GM23338 (cell line): ENCODE measurements around the gene ITPKA. TPM values are rescaled to one million over a fixed set of nuclear protein-coding genes. Genes with fewer than 3 reads are reported as not detected.

Source experiments
- ATAC-seq: fragments of 200-7000 bp; cut with Tn5 transposase; 3 replicates; pipeline ENCODE4 v1.9.1; 2020
- DNase-seq: peaks from one replicate; pipeline ENCODE4 v3.0.0-alpha.2; 2015; ENCODE audit warnings: low spot score
- H2AFZ ChIP-seq: fragments of 200-600 bp; sonication (generic); 2 replicates; pipeline ENCODE4 v1.8.0; 2016; ENCODE audit warnings: antibody characterized with exemption, mild to moderate bottlenecking, moderate library complexity
- H3F3A ChIP-seq: fragments of 200-600 bp; sonication (generic); replicated peaks from 2 replicates; pipeline ENCODE4 v1.8.0; 2017; ENCODE audit warnings: antibody characterized with exemption, mixed run types, low read depth
- H3K27ac ChIP-seq: fragments of 200-600 bp; sonication (generic); 2 replicates; pipeline ENCODE4 v1.6.1; 2016; ENCODE audit warnings: low read depth
- H3K27me3 ChIP-seq: fragments of 200-600 bp; sonication (generic); 2 replicates; pipeline ENCODE4 v1.8.0; 2016; ENCODE audit warnings: mild to moderate bottlenecking, mixed run types, moderate library complexity; ENCODE audit not compliant: insufficient read depth
- H3K36me3 ChIP-seq: fragments of 200-600 bp; sonication (generic); 2 replicates; pipeline ENCODE4 v1.8.0; 2016; ENCODE audit warnings: mild to moderate bottlenecking; ENCODE audit not compliant: insufficient read depth
- H3K4me1 ChIP-seq: fragments of 200-600 bp; sonication (generic); 2 replicates; pipeline ENCODE4 v1.8.0; 2016; ENCODE audit warnings: mild to moderate bottlenecking, moderate library complexity; ENCODE audit not compliant: insufficient read depth
- H3K4me2 ChIP-seq: fragments of 200-600 bp; sonication (generic); 2 replicates; pipeline ENCODE4 v1.7.1; 2017; ENCODE audit warnings: mixed run types
- H3K4me3 ChIP-seq: fragments of 200-600 bp; sonication (generic); 2 replicates; pipeline ENCODE4 v1.6.1; 2016; ENCODE audit warnings: mixed run types
- H3K79me2 ChIP-seq: fragments of 200-600 bp; sonication (generic); replicated peaks from 2 replicates; pipeline ENCODE4 v1.8.0; 2017; ENCODE audit warnings: mild to moderate bottlenecking; ENCODE audit not compliant: insufficient read depth
- H3K9me2 ChIP-seq: fragments of 200-600 bp; sonication (generic); 2 replicates; pipeline ENCODE4 v1.8.0; 2017; ENCODE audit not compliant: insufficient read depth
- H4K20me1 ChIP-seq: fragments of 200-600 bp; sonication (generic); replicated peaks from 2 replicates; pipeline ENCODE4 v1.8.0; 2017; ENCODE audit warnings: mild to moderate bottlenecking; ENCODE audit not compliant: insufficient read depth
- H3K27ac Mint-ChIP-seq: 2 replicates; pipeline ENCODE4 v1.8.0; 2020; ENCODE audit warnings: inconsistent platforms, mild to moderate bottlenecking, moderate library complexity, mixed read lengths
- H3K27me3 Mint-ChIP-seq: 3 replicates; pipeline ENCODE4 v1.8.0; 2022; ENCODE audit warnings: low read depth, mild to moderate bottlenecking, moderate library complexity, mixed read lengths, inconsistent platforms; ENCODE audit not compliant: insufficient read depth, poor library complexity
- H3K36me3 Mint-ChIP-seq: 3 replicates; pipeline ENCODE4 v1.8.0; 2021; ENCODE audit warnings: low read depth, mild to moderate bottlenecking, inconsistent platforms, moderate library complexity, mixed read lengths
- H3K4me1 Mint-ChIP-seq: 3 replicates; pipeline ENCODE4 v1.8.0; 2020; ENCODE audit warnings: mild to moderate bottlenecking, inconsistent platforms, mixed read lengths
- H3K4me3 Mint-ChIP-seq: 3 replicates; pipeline ENCODE4 v1.8.0; 2021; ENCODE audit warnings: moderate library complexity, mild to moderate bottlenecking, inconsistent platforms, mixed read lengths
- H3K9me3 Mint-ChIP-seq: 3 replicates; pipeline ENCODE4 v1.8.0; 2020; ENCODE audit warnings: moderate library complexity, mild to moderate bottlenecking, inconsistent platforms, mixed read lengths
- CREB1 ChIP-seq: fragments of 250-450 bp; sonication (Bioruptor Pico); IDR thresholded peaks from 2 replicates; pipeline ENCODE4 v1.5.0; 2020; ENCODE audit warnings: low read depth, mild to moderate bottlenecking, moderate library complexity
- EZH2 ChIP-seq: fragments of 200-600 bp; sonication (generic); IDR thresholded peaks from one replicate; pipeline ENCODE4 v1.8.0; 2017; ENCODE audit warnings: antibody characterized with exemption, mild to moderate bottlenecking, low read depth; ENCODE audit not compliant: unreplicated experiment
- EZH2phosphoT487 ChIP-seq: fragments of 200-600 bp; sonication (generic); IDR thresholded peaks from one replicate; pipeline ENCODE4 v1.8.1; 2018; ENCODE audit warnings: antibody characterized with exemption; ENCODE audit not compliant: unreplicated experiment
- JUNB ChIP-seq: IDR thresholded peaks from one replicate; pipeline ENCODE4 v1.6.1; 2016; ENCODE audit warnings: antibody characterized with exemption; ENCODE audit not compliant: unreplicated experiment
- POLR2AphosphoS5 ChIP-seq: IDR thresholded peaks from 2 replicates; pipeline ENCODE4 v1.6.1; 2016; ENCODE audit warnings: antibody characterized with exemption, low read depth
- STAT1 ChIP-seq: IDR thresholded peaks from one replicate; pipeline ENCODE4 v1.6.1; 2016; ENCODE audit warnings: antibody characterized with exemption; ENCODE audit not compliant: unreplicated experiment
- polyA plus RNA-seq: library from polyadenylated mRNA; unstranded; fragments of >200 nt; fragmentation: Nextera tagmentation; extraction: Ambion mirVana; gene quantifications from 2 replicates; pipeline ENCODE4 v1.2.1, GENCODE V29; 2016
- total RNA-seq: library from RNA; depleted of rRNA; stranded (reverse); fragments of >200 nt; shearing (Covaris generic); gene quantifications from 2 replicates; pipeline ENCODE4 v1.2.3, GENCODE V29; 2014
- TF ChIP-seq, protein P1 (sequence below): IDR thresholded peaks from one replicate; pipeline ENCODE4 v1.6.1; 2018; ENCODE audit warnings: antibody characterized with exemption; ENCODE audit not compliant: unreplicated experiment
- TF ChIP-seq, protein P2 (sequence below), 2 experiments: fragments of 200-600 bp in 1 of 2; sonication (generic) in 1 of 2; conservative IDR thresholded peaks; 2 replicates each; pipeline versions ENCODE4 v1.5.1 to v1.6.1; 2016 to 2017; ENCODE audit warnings: antibody characterized with exemption in 2 of 2, low read depth in 2 of 2, mild to moderate bottlenecking in 2 of 2, moderate library complexity in 1 of 2

ITPKA gene
- total and polyA plus RNA-seq, 2 experiments from 2014 or later: 0.55 to 2.1 TPM

DNA sequence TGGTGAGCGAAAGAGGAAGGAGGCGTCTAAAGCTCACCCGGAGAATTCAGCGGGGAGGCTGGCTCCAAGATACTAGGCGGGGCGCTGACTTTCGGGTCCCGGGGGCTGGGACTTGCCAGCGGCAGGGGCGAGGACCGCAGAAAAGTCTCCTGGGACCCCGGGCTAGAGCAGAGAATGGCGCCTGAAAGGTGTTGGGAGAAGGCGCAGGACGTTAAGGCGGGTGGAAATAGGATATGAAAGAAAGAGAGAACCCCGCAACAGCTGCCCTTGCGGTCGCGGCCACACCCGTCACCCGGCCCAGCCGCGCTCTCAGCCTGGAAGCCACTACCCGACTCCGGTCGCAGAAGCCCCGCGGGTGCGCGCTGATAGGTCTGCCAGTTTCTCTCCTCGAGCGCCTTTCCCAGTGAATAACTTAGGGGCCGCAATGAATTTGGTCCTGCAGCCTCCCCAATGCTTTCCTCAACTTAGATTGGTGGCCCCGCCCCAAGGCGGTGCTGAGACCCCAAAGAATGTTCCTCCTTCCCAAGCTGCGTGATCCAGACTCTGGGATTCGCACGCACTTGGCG, 19.3 kb downstream of the ITPKA start:
- H3F3A ChIP-seq: peaks cover 23% of the 10 kb centered on the region
- H3K79me2 ChIP-seq: no peaks in the 10 kb centered on the region
- H3K27me3 Mint-ChIP-seq: peaks cover 57% of the 10 kb centered on the region
- H3K4me1 Mint-ChIP-seq: peaks cover 8% of the 10 kb centered on the region; the same call in 1 of the 3 replicates
- no peaks in the 10 kb centered on the region for H3K9me2 ChIP-seq
- no peaks in the 10 kb centered on the region for H3K9me3 Mint-ChIP-seq
- DNase-seq: peak; percentile 74
- peaks cover 76% of the 10 kb centered on the region for H3K27me3 ChIP-seq
- H3K27ac ChIP-seq: no peak overlapping the region
- no peak overlapping the region for H3K27ac Mint-ChIP-seq
- H3K4me3 Mint-ChIP-seq: peak overlapping the region; percentile 76
- no peaks in the 10 kb centered on the region; the same call in 1 of the 2 replicates for H4K20me1 ChIP-seq
- H2AFZ ChIP-seq: peak overlapping the region; percentile 87
- H3K36me3 Mint-ChIP-seq: peaks cover 13% of the 10 kb centered on the region; the same call in 2 of the 3 replicates
- H3K36me3 ChIP-seq: no peaks in the 10 kb centered on the region
- H3K4me3 ChIP-seq: peak overlapping the region; percentile 62
- peak overlapping the region; percentile 93 for H3K4me2 ChIP-seq
- TF ChIP-seq, protein P1, sequence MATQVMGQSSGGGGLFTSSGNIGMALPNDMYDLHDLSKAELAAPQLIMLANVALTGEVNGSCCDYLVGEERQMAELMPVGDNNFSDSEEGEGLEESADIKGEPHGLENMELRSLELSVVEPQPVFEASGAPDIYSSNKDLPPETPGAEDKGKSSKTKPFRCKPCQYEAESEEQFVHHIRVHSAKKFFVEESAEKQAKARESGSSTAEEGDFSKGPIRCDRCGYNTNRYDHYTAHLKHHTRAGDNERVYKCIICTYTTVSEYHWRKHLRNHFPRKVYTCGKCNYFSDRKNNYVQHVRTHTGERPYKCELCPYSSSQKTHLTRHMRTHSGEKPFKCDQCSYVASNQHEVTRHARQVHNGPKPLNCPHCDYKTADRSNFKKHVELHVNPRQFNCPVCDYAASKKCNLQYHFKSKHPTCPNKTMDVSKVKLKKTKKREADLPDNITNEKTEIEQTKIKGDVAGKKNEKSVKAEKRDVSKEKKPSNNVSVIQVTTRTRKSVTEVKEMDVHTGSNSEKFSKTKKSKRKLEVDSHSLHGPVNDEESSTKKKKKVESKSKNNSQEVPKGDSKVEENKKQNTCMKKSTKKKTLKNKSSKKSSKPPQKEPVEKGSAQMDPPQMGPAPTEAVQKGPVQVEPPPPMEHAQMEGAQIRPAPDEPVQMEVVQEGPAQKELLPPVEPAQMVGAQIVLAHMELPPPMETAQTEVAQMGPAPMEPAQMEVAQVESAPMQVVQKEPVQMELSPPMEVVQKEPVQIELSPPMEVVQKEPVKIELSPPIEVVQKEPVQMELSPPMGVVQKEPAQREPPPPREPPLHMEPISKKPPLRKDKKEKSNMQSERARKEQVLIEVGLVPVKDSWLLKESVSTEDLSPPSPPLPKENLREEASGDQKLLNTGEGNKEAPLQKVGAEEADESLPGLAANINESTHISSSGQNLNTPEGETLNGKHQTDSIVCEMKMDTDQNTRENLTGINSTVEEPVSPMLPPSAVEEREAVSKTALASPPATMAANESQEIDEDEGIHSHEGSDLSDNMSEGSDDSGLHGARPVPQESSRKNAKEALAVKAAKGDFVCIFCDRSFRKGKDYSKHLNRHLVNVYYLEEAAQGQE: no peak
- no peak for TF ChIP-seq JUNB
- TF ChIP-seq POLR2AphosphoS5: no peak
- peak; percentile 11 for TF ChIP-seq EZH2phosphoT487
- peak; percentile 84 for TF ChIP-seq EZH2
- no peak for TF ChIP-seq CREB1 (CRISPR knock-in tag)
- TF ChIP-seq, protein P2, sequence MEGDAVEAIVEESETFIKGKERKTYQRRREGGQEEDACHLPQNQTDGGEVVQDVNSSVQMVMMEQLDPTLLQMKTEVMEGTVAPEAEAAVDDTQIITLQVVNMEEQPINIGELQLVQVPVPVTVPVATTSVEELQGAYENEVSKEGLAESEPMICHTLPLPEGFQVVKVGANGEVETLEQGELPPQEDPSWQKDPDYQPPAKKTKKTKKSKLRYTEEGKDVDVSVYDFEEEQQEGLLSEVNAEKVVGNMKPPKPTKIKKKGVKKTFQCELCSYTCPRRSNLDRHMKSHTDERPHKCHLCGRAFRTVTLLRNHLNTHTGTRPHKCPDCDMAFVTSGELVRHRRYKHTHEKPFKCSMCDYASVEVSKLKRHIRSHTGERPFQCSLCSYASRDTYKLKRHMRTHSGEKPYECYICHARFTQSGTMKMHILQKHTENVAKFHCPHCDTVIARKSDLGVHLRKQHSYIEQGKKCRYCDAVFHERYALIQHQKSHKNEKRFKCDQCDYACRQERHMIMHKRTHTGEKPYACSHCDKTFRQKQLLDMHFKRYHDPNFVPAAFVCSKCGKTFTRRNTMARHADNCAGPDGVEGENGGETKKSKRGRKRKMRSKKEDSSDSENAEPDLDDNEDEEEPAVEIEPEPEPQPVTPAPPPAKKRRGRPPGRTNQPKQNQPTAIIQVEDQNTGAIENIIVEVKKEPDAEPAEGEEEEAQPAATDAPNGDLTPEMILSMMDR (conservative IDR thresholded peaks at IDR 0.05; ENCODE audit: low read depth in 2 of 2): no peak
- H3K4me1 ChIP-seq: 0 out of 2 replicates have a peak, but pooled peaks cover 10% of the 10 kb centered on the region
- ATAC-seq: peak; percentile 21

DNA sequence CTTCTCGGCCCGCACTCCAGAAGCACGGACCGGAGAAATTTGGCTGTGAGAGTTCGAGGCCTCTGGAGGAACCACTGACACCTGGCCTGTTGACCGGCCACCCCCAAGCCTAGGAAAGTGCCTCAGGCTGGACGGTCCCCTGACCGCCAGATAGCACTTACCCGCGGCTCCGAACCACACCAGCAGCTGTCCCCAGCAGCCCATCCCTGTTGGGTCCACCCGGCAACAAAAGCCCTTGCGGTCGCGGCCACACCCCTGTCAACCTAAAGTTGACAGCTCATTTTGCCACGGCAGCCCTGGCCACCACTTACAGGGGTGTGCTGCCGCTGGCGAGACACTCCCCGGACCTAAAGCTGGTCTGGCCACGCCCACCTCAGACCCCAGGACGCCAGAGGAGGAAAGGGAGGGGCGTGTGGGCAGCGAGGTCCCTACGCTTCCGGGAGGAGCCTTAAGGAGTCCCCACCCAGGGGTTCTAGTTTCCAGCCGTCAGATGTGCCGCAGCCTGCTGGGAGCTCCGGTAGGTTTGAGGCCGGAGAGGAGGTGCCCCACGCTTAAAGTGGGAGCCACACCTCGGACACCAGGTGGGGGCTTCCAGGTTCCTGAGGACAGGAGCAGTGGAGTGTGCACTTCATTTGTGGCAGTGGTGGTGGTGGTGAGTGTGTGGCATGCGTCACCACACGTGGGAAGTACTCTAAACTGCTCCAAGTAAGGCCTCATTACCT, 20.0 kb downstream of the ITPKA start, which contains the start of gene LTK:
TSS of gene LTK (minus strand) at position 322 of the 722 bp plus-strand sequence. CDS start at position 204, 118 bp downstream.
- Mint-ChIP-seq H3K4me1 (peaks cover 8% of the 10 kb centered on the region; the same call in 1 of the 3 replicates), H3K36me3 (peaks cover 15% of the 10 kb centered on the region; the same call in 2 of the 3 replicates), H3K4me3 (peak within 1 kb of the TSS; percentile 76), H3K9me3 (no peaks in the 10 kb centered on the region), H3K27ac (no peak within 1 kb of the TSS), H3K27me3 (peaks cover 57% of the 10 kb centered on the region)
- H3K4me1 ChIP-seq: 0 out of 2 replicates have a peak, but pooled peaks cover 10% of the 10 kb centered on the region
- H3K79me2 ChIP-seq: no peaks in the 10 kb centered on the region
- peaks cover 23% of the 10 kb centered on the region for H3F3A ChIP-seq
- no peaks in the 10 kb centered on the region; the same call in 1 of the 2 replicates for H4K20me1 ChIP-seq
- H2AFZ ChIP-seq: peak within 1 kb of the TSS; percentile 87
- peak within 1 kb of the TSS; percentile 62 for H3K4me3 ChIP-seq
- peak within 1 kb of the TSS; percentile 93 for H3K4me2 ChIP-seq
- no peaks in the 10 kb centered on the region for H3K36me3 ChIP-seq
- H3K27ac ChIP-seq: no peak within 1 kb of the TSS
- no peaks in the 10 kb centered on the region for H3K9me2 ChIP-seq
- H3K27me3 ChIP-seq: peaks cover 69% of the 10 kb centered on the region
- DNase-seq (peak; percentile 78), ATAC-seq (peak; percentile 48)
- TF ChIP-seq STAT1: no peak
- no peak for TF ChIP-seq EZH2phosphoT487
